NOMO-1 treated with dmso at 0.1 percent for 144 hours (cell line): ENCODE measurements around the gene ERI3.

ENCODE experiments used
- DNase-seq: peaks from one replicate; lab custom pipeline; 2025; ENCODE audit not compliant: unreplicated experiment; lab: John Stamatoyannopoulos, UW

The ERI3 gene

DNA sequence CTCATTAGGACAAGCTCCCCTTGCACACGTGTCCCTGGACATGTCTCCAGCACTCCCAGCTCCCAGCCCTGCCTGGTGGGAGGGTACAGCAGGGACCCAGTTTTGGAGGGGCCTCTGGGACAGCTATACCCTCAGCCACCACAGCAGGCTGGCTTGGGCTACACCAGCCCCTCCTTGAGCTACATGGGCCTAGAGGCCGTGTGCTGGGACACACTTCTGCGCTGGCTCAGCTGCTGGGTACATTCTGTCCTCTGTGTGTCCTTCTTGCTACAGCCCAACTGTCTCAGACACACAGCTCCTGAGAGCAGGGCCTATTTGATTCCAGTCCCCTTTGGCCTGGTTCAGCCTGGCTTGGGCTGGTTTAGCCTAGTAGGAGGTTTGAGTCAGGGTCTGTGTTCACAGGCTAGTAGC, 115.1 kb downstream of the ERI3 start:
- no peak for DNase-seq

DNA sequence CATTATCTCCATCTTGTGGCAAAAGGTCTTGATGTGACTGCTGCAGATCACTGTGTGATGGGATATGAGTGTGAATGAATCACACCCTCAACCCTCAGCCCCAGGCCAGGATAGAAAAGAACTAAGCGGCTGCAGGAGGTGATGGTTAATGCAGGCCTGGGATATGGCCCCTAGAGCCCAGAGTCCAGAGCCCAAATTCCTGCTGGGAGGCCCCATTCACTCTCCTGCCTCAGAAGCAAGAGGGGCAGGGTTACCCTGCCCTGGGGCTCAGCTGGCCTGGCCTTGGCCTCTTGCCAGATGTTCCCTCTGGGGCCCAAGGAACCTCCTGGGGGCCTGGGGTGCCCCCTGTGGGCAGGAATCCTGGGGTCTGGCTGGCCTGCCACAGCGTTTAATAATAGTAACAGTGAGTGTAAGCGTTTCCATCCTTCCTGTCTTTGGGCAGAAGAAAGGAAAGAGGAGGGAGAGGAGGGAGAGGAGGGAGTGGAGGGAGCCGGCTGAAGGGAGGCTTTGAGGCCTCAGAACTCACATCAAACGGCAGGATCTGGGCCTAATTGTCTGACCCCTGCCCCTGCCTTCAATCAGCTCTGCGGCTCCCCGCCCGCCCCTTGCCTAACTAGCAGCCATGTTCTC, 115.6 kb downstream of the ERI3 start:
- no peak for DNase-seq

DNA sequence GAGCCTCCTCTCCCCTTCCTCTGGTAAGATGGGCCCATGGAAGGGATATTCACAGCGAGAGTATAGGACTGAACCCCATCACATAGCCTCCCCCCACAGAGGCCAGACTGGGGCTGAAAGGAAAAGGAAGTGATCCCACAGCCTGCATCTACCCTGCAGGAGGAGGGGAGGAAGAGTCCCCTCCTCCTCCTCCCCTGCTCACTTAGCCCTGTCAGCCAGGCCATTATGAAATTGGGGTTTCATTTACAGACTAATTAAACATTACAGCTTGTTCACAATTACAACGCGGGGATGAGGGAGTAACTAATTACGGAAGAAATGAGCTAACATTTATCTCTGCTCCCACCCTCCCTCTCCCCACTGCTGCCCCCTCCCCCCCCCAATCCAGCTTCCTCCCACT, 116.4 kb downstream of the ERI3 start:
- DNase-seq = no peak

DNA sequence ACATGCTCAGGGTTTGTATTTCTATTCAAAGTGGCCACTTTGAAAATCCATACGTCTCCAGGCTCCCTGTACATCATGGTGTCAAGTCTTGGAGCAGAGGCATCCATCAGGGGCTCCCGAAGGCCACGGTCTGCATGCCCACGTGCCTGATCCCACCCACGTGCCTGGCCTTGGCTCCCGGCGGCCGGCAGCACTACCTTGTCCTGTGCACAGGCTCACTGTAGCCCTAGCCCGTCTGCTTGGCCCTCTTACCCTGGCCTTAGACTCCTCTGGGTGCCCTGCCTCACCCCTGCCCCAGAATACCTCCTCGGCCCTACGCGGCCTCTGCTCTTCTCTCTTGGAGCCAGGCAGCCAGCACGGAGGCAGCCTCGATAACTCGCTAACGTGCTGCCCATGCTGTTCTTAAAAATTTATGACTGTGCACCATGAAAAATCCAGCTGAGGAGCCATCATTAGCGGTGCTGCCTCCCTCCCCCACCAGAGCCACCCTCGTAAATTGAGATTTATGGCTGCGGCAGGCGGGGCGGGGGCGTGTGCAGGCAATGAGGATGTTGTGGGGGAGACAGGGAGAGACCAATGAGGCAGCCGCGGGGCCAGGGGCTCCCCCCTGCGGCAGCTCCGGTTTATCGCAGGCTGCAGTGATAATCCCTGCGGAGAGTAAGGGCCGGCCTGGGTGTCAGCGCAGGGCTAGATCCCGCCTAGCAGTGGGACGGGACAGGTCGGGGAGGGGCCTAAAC, 117.2 kb downstream of the ERI3 start:
- DNase-seq = peak; percentile 93

DNA sequence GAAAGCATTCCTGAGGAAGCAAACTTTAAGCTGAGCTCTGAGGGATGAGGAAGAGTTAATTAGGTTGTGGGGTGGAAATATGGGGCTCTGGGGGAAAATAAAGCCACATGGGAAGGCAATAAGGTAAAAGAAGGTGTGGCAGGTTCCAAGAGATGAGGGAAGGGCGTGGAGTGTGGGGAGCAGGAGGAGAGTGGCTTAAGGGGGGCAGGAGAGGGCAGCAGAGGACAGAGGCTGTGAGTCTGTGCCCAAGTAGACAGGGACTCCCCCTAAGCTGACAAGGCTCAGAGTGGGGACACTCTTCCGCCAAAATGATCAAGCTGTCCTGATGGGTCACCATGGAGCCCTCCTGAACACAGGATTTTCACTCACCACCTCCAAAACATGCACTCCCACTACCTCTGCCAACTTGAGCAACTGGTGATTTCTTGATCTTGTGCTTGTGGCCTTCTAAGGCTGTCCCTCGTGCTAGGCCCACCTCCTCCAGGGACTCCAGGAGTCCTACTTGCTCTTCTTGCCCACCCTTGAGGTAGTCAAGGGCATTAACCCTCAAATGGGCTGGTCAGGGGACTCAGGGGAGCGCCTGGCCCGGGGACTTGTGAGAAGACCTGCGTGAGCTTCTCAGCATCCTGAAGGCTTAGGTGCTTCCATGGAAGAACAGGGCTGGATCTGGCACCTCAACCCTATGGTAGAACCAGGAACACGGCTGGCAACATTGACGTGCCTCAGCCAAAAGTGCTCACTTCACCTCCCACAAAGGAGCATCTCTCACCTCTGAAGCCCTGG, 118.4 kb downstream of the ERI3 start:
- DNase-seq = no peak

DNA sequence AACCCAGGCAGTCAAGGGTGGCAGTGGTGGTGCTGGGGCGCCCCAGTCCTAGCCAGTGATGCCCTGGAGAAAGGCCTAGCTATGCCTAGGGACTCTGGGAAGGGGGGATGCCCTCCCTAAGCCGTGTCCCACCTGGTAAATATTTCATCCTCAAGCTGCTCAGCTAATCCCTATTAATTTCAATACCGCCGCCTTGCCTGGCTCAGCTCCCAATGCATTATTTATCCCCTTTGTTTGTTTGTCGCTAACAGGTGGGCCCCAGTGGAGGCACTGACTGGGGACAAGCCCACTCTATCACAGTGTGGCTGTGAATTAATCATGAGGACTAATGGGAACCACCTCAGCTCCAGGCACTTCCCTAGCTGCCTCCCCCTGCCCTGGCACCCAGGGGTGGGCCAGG, 119.2 kb downstream of the ERI3 start:
- no peak for DNase-seq

DNA sequence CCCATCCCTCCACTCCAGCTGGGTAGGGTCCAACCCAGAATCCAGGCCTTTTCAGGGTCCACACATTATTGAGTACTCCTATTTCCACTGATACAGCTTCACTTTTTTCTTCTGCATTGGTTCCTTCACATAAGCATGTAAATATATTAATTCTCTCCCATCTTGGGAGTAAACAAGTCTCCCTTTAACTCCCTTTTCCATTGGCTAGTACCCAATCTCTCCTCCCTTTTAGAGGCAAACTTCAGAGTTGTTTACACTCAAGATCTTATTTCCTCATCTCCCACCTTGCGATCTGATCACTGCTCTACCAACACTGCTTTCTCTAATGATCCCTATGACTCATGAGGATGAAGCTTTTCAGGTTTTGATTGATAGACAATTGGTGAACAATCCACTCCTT, 121.5 kb downstream of the ERI3 start:
- DNase-seq = no peak

DNA sequence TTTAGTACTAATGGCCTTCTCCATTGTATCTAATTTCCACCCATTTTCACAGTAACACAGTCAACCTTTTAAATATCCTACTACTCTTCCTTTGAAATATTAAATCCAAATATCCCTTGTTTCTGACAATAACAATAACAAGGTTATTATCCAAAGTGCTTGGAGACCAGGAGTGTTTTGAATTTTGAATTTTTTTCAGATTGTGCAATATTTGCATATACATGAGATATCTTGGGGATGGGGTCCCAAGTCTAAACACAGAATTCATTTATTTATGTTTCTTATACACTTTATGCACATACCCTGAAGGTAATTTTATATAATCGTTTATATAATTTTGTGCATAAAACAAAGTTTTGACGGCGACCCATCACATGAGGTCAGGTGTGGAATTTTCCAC, 124.3 kb downstream of the ERI3 start:
- DNase-seq = no peak

DNA sequence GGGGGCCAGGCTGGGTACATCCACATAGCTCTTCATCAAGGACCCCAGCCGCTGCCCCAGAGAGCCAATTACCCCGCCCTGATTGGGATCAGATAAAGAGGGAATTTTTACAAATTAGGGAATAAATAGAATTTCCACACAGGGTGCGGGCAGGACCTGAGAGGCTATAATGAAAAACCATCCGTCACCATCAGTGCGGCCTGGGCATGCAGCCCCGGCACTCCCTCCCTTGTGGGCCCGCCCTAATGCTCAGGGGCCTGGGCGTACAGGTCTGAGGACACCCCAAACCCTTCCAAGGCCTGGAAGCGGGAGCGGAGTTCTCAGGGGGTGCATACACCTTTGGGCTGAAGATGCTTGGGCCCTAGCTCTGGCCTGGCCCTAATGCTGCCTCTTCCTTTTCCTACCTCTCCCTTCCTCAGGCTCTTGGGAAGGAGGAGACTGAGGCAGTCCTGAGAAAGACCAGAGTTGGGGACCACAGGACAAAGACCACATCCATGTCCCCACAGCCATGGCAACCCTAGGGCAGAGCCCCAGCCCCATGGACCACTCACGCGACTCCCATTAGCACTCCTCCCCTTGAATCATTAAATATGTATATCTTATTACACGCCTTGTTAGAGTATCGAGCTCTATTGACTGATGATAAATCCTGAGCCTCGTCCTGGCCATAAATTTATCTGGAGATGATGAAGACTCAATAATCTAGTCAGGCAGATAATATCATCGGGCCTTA, 125.5 kb downstream of the ERI3 start:
- DNase-seq = no peak

DNA sequence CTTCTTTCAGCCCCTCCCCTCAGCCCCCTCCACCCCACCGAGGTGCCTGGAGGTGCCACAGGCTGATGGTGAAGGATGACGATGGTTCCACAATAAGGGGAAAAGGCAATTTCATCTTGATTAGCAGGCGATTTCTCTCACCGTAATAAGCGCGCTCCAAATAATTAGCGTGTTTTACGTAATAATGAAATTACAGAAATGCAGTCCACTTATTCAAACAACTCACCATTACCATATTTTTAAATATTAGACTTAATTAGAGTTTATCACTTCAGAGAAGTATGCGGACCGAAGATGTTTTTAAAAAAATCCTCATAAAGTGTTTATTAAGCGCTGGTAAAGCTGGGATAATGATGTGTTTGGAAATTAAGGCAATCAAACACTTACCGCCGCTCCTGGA, 126.8 kb downstream of the ERI3 start:
- DNase-seq = no peak

DNA sequence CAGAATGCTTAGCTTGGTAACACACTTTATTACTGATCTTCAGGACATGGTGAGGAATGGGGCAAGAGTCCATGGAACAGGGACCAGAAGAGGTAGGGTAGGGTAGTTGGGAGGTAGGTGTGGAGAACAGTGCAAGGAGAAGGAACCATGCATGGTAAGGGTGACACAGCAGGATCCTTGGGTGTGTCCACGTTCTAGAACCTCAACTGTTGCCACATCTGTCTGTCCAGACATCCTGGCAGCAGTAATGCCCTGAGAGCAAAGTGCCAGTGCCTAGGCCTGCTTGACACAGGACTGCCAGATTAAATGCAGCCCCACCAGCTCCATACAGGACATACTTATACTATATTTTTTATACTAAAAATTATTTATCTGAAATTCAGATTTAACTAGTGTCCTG, 127.8 kb downstream of the ERI3 start:
- peak; percentile 38 for DNase-seq

DNA sequence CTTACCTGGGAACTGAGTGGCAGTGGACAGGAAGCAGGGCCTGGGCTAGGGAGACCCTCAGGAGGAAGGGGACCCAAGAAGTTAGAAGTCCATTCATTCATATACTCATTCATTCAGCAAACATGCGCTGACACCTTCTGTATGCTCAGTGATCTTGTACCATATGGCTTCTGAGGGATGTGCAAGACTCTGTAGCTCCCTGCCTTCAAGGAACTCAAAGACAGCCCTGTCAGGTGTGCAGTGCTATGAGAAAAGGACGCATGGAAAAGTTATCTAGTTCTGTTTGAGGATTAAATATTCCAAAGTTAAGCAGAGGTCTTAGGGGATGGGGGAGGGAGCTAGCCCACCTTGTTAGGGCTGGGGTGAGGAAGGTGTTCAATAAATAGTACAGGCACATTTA, 129.3 kb downstream of the ERI3 start:
- DNase-seq = no peak

DNA sequence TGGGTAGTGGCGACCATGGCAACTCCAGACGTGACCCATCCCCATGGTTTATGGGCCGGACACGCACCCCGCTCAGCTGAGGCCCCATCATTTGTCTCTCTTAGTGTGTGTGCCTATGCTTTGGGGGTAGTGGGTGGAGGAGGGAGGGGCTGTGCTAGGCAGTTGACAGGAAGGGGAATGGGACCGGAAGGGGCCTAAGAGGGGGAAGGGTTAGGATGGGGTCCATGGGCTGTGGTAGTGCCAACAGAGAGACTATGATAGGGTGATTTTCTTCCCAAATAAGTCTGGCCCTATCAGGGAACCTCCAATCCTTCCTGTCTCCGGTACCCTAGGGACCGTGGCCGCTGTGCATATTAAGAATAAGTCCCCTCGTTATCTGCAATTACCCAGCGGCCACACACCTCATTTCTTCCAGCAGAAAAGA, 131.9 kb downstream of the ERI3 start:
- DNase-seq = no peak

DNA sequence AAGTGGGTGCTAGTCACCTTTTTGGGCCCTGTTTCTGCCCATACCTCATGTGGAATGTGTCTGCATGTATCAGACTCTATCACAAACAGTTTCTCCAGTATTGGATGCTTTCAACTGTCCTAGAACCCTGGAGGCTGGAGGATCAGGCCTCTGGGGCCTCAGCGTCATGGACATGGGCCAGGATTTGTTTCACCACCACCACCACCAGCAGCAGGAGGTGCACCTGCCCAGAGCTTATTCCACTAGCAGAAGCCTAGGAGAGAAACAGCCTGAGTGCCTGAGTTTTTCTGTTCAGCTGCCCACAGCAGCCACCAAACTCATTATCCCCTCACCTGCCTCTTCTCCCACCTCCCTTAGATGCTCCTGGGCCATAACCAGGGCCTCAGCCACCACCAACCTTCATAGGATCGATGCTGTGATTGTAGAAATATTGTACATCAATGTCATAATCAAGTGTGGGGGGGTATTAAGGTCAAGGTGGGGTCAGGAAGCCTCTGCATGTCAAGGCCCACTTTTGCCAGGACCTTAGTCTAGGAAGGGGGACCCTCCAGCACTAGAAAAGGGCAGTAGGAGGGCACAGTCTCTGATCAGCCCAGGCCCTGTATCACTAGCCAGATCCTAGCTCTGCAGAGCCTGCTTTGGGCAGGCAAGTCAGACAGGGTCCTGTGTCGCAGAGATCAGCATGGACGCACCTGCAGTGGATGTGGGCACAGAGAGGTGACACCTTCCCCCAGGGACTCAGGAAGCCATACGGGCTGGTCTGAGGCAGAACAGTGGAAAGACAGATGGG, 132.5 kb downstream of the ERI3 start:
- no peak for DNase-seq

DNA sequence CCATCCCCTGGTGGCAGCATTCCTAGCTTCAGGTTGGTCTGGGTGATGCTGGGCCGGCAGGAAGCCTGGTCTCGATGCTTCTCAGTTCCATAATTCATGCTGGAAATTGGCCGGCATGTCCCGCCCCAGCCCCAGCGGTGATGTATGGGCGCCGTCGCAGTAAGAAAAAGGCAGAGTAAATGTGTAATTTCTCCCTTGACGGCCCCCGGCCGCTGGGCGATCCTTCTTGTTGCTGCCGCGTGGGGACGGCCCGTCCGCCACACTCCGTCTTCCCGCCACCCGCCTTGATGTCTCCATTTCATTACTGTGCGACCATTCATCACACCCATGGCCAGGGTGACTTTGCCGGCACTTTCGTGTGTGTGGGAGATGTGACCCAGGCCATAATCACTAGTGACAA, 133.3 kb downstream of the ERI3 start:
- DNase-seq = no peak

DNA sequence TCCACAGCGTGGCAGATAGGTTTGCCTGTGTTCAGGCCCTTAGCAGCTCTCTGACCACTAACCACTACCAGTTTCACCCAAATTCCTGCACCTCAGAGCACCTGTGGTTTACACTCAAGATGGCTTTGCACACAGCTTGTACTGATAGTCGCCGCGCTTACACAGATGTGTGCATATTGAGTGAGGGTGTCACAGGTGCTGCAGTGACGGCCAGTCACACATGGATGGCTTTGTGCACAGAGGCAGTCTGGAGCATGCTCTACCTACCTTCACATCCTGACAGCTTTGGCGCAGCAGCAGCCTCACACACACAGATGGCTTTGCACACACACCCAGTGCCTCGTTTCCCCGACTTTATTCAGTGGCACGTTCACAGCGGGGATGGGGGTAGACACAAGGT, 134.3 kb downstream of the ERI3 start:
- DNase-seq = no peak

DNA sequence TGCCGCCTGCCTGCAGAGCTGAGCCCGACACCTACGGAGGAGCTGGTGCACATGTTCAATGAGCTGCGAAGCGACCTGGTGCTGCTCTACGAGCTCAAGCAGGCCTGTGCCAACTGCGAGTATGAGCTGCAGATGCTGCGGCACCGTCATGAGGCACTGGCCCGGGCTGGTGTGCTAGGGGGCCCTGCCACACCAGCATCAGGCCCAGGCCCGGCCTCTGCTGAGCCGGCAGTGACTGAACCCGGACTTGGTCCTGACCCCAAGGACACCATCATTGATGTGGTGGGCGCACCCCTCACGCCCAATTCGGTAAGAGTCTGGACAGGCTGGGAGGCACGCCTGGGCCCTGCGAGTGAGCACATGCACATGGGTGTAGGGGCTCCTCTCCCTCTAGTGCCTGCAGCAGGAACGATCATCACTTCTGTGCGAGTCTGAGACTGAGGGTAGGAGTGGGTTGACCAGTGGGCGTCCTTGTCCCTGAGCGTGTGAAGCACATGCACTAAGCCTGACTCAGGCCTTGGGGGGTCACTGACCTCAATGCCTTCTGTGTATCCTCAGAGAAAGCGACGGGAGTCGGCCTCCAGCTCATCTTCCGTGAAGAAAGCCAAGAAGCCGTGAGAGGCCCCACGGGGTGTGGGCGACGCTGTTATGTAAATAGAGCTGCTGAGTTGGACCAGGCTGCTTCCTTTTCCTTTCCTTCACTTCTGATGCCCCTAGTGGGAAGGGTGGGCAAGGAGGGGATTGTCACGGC, 134.9 kb downstream of the ERI3 start:
- no peak for DNase-seq

DNA sequence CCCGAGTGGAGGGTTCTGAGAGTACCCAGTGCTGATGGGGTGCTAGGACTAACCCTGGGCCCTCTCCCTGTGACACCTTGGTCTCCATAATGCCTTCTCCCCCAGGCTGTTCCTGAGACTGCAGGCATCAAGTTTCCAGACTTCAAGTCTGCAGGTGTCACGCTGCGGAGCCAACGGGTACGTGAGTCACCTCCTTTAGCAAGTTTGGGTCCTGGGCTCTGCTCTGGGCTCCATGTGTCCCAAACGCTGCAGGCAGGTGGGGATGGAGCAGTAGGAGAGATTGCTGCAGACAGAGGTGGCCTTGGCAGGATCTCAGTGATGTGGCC, 135.8 kb downstream of the ERI3 start:
- no peak for DNase-seq

DNA sequence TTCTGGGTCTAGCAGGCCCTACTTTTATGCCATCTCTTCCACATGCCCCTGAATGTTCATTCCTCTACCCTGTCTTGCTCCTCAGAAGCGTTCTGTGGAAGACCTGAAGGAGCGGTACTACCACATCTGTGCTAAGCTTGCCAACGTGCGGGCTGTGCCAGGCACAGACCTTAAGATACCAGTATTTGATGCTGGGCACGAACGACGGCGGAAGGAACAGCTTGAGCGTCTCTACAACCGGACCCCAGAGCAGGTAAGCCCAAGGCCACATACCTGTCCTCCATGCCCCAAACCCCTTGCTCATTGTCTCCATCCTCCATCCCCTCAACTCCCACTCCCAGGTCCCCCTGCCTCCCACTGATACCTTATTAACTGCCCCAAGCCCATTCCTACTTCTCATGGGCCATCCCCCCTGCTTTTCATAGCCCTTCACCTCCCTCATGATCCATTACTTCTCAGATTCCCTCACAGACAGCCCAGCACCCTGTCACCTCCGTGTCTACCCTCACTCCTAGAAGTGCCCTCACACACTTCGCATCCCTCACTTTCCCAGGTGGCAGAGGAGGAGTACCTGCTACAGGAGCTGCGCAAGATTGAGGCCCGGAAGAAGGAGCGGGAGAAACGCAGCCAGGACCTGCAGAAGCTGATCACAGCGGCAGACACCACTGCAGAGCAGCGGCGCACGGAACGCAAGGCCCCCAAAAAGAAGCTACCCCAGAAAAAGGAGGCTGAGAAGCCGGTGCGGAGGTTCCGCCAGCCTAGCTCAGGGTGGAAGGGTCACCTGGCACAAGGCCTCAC, 136.4 kb downstream of the ERI3 start:
- no peak for DNase-seq
